Heart left ventricle (tissue), 13 donors: ENCODE data around the gene SH3BP5.

ENCODE experiments used
- POLR2A ChIP-seq, 2 donors: fragments of 450-650 bp; IDR thresholded peaks; one replicate each; pipeline ENCODE4 v1.6.1; 2017; ENCODE audit warnings: antibody characterized with exemption in 2 of 2, mild to moderate bottlenecking in 2 of 2, moderate library complexity in 2 of 2
- TF ChIP-seq, protein P1 (sequence below), 12 donors: fragments of 200-600 bp; sonication (generic) in 4 of 12; IDR thresholded peaks; one replicate each; pipeline versions ENCODE4 v1.5.0 to v1.8.0; 2018 to 2022; ENCODE audit warnings: antibody characterized with exemption in 12 of 12, mild to moderate bottlenecking in 5 of 12
- donor health status: ischemic (EF 13 %, LVEDD 7.1; RV severe dilation, severe dysfunction).
- donor health status: DM: no; HTN: yes; CAD: no.
- donor health status: DM: no; HTN: no; CAD: no.
- donor health status: ischemic (EF 25% LVEDD 6.9; RV normal size, moderate dysfunction).
- donor health status: ischemic (EF 25% LVEDD 5.7; RV mildly dilated, moderate dysfunction).
- donor health status: ischemic (EF 35%, LVEDD 5.7; RV mildly dilated, moderate dysfunction).
- donor health status: nonischemic (EF 11% LVEDD 7.7; RV severe dilation, severe dysfunction).
- donor health status: DM: yes; HTN: yes; CAD: no.
- donor health status: PGD.
- donor health status: ischemic (EF 29% LVEDD 5.4; RV normal size, mild dysfunction).
- donor health status: nonischemic (EF 23%, LVEDD 6.1; RV moderate dilation, normal function).

DNA sequence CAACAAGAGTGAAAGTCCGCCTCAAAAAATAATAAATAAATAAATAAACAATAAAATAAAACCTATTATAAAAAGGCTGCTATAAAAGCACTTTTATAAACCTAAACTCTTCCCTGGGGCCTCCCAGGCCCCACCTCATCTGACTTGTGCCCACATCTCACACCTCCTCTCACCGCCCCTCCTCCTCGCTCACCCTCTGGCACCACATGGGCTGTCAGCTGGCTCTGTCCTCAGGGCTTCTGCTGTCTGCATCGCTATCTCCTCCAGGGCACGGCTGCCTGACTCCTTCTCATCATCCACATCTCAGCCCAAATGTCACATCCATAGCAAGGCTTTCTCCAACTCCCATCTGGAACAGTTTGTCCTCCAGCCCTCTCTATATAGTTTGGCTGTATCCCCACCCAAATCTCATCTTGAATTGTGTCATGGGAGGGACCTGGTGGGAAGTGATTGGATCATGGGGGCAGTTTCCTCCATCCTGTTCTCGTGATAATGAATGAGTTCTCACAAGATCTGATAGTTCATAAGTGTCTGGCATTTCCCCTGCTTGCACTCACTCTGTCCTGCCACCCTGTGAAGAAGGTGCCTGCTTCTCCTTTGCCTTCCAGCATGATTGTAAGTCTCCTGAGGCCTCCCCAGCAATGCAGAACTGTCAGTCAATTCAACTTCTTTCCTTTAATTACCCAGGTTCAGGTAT lies 8.8 kb upstream of the SH3BP5 start:
- TF ChIP-seq, protein P1, sequence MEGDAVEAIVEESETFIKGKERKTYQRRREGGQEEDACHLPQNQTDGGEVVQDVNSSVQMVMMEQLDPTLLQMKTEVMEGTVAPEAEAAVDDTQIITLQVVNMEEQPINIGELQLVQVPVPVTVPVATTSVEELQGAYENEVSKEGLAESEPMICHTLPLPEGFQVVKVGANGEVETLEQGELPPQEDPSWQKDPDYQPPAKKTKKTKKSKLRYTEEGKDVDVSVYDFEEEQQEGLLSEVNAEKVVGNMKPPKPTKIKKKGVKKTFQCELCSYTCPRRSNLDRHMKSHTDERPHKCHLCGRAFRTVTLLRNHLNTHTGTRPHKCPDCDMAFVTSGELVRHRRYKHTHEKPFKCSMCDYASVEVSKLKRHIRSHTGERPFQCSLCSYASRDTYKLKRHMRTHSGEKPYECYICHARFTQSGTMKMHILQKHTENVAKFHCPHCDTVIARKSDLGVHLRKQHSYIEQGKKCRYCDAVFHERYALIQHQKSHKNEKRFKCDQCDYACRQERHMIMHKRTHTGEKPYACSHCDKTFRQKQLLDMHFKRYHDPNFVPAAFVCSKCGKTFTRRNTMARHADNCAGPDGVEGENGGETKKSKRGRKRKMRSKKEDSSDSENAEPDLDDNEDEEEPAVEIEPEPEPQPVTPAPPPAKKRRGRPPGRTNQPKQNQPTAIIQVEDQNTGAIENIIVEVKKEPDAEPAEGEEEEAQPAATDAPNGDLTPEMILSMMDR (IDR thresholded peaks at IDR 0.05), result no peak
- no peak for TF ChIP-seq POLR2A (IDR thresholded peaks at IDR 0.05)
